Osteocyte (in vitro differentiated cells): ENCODE measurements around the gene COQ5. TPM values are rescaled to one million over a fixed set of nuclear protein-coding genes. Genes with fewer than 3 reads are reported as not detected.

Source experiments
- DNase-seq: peaks from one replicate; pipeline ENCODE4 v3.0.0; 2021; ENCODE audit warnings: mixed read lengths; ENCODE audit not compliant: unreplicated experiment; ENCODE audit errors: extremely low spot score
- H3K27ac Mint-ChIP-seq: one replicate; pipeline ENCODE4 v1.8.0; 2021; ENCODE audit warnings: mild to moderate bottlenecking, mixed read lengths; ENCODE audit not compliant: unreplicated experiment
- H3K27me3 Mint-ChIP-seq: one replicate; pipeline ENCODE4 v1.8.0; 2021; ENCODE audit warnings: mixed read lengths; ENCODE audit not compliant: unreplicated experiment
- H3K36me3 Mint-ChIP-seq: one replicate; pipeline ENCODE4 v1.8.0; 2021; ENCODE audit warnings: mixed read lengths; ENCODE audit not compliant: unreplicated experiment
- H3K4me1 Mint-ChIP-seq: one replicate; pipeline ENCODE4 v1.8.0; 2021; ENCODE audit warnings: mixed read lengths; ENCODE audit not compliant: unreplicated experiment
- H3K4me3 Mint-ChIP-seq: one replicate; pipeline ENCODE4 v1.8.0; 2021; ENCODE audit warnings: mild to moderate bottlenecking, moderate library complexity, mixed read lengths; ENCODE audit not compliant: unreplicated experiment
- H3K9me3 Mint-ChIP-seq: one replicate; pipeline ENCODE4 v1.8.0; 2021; ENCODE audit warnings: mixed read lengths; ENCODE audit not compliant: unreplicated experiment
- total RNA-seq: library from RNA; stranded (reverse); gene quantifications from 2 replicates; pipeline ENCODE4 v1.2.1, GENCODE V29; 2021
- TF ChIP-seq, protein P1 (sequence below): fragments of 200-600 bp; sonication (generic); IDR thresholded peaks from 2 replicates; pipeline ENCODE4 v1.5.0; 2021; ENCODE audit warnings: antibody characterized with exemption, mild to moderate bottlenecking, moderate library complexity

COQ5 gene
- total RNA-seq, 1 donor from 2014 or later: 24.0 TPM

DNA sequence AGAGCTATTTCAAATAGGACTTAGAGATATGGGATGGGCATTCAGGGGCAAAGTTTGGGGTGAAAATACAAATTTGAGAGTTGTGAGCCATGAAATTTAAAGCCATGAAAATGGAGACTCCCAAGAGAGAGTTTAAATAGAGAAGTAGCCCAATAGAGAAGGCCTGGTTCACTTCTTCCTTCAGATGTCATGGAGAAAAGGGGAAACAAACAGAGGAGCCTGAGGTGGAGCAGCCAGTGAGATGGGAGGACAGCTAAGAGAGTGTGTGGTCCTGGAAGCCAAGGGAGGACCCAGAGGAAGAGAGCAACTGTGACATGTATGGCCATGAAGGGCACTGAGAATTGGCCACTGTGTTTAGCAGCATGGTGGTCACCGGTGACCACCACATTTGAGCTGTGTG is 45.3 kb downstream of the COQ5 start:
- TF ChIP-seq, protein P1, sequence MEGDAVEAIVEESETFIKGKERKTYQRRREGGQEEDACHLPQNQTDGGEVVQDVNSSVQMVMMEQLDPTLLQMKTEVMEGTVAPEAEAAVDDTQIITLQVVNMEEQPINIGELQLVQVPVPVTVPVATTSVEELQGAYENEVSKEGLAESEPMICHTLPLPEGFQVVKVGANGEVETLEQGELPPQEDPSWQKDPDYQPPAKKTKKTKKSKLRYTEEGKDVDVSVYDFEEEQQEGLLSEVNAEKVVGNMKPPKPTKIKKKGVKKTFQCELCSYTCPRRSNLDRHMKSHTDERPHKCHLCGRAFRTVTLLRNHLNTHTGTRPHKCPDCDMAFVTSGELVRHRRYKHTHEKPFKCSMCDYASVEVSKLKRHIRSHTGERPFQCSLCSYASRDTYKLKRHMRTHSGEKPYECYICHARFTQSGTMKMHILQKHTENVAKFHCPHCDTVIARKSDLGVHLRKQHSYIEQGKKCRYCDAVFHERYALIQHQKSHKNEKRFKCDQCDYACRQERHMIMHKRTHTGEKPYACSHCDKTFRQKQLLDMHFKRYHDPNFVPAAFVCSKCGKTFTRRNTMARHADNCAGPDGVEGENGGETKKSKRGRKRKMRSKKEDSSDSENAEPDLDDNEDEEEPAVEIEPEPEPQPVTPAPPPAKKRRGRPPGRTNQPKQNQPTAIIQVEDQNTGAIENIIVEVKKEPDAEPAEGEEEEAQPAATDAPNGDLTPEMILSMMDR: no peak
- DNase-seq: no peak
- no peaks in the 10 kb centered on the region for H3K4me1 Mint-ChIP-seq

DNA sequence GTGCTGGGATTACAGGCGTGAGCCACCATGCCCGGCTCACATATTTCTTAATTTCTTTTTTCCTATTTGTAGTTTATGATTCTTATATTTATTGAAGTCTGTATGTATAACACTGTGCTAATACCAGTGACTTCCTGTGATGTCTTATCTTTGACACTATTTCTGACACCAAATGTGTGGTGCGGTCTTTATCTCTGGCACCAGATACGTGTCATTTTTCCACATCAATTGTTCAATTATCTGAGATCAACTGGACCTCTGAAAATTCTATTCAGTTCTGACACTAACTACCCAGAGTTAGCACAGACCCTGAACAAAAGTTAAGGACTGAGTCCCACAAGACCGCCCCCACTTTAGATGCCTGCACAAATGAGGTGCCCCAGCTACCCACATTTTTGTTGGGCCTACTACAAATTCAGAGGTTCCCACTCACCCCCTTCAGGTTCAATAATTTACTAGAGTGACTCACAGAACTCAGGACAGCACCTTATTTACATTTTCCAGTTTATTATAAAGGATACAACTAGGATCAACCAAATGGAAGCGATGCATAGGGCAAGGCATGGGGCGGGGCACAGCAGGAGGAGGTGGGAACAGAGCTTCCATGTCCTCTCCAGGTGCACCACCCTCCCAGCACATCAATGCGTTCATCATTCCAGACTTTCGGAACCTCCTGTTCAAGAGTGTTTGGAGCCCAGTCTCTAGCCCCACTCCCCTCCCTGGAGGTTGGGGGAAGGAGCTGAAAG is 47.8 kb downstream of the COQ5 start:
- H3K4me1 Mint-ChIP-seq: no peaks in the 10 kb centered on the region
- TF ChIP-seq, protein P1: no peak
- no peaks in the 10 kb centered on the region for H3K27me3 Mint-ChIP-seq
- H3K4me3 Mint-ChIP-seq: no peak overlapping the region
- no peak for DNase-seq
- H3K36me3 Mint-ChIP-seq: peaks cover 8% of the 10 kb centered on the region
- no peak overlapping the region for H3K27ac Mint-ChIP-seq
- no peaks in the 10 kb centered on the region for H3K9me3 Mint-ChIP-seq

More for the DNA sequence above, 45.3 kb downstream of the COQ5 start:
- H3K9me3 Mint-ChIP-seq: no peaks in the 10 kb centered on the region
- H3K27ac Mint-ChIP-seq: no peak overlapping the region
- H3K27me3 Mint-ChIP-seq: no peaks in the 10 kb centered on the region
- H3K36me3 Mint-ChIP-seq: peaks cover 8% of the 10 kb centered on the region
- no peak overlapping the region for H3K4me3 Mint-ChIP-seq

DNA sequence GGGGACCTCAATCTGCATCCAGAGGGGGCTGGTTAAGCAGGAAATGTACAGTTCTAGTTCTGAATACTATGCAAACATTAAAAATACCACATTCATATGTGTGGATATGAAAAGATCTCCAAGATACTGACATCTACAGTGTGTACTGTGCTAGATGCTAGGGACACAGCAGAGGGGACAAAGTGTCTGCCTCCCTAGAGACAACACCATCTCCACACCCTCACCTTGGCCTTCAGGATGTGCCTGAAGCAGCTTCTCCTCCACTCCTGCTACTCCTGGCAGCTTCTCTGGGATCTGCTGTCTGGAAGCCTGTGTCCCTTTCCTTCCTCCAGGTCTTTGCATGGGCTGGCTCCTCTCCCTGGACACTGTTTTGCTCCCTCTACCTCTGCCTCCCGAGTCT is 48.7 kb downstream of the COQ5 start:
- no peak for DNase-seq
- TF ChIP-seq, protein P1: no peak
- H3K9me3 Mint-ChIP-seq: no peaks in the 10 kb centered on the region
- no peaks in the 10 kb centered on the region for H3K27me3 Mint-ChIP-seq
- peaks cover 8% of the 10 kb centered on the region for H3K36me3 Mint-ChIP-seq
- no peak overlapping the region for H3K27ac Mint-ChIP-seq
- no peak overlapping the region for H3K4me3 Mint-ChIP-seq
- H3K4me1 Mint-ChIP-seq: no peaks in the 10 kb centered on the region

DNA sequence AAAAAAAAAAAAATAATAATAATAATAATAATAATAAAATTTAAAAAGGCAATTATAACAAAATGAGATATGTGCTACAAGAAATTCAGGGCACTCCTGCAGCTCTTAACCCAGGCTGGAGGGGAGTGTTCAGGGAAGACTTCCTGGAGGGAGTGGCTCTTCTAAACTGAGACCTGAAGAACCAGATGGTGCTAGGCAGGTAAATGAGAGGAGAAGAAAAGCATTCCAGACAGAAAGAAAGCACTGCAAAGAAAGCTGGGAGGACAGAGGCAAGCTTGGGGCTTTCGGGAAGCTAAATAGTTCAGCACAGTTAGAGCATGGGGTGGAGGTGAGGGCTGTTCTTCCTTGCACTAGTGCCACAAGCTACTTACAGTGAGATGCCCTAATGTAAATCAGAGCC is 49.5 kb downstream of the COQ5 start:
- no peak for DNase-seq
- Mint-ChIP-seq H3K4me1 (peaks cover 5% of the 10 kb centered on the region), H3K9me3 (no peaks in the 10 kb centered on the region), H3K4me3 (no peak overlapping the region), H3K27ac (no peak overlapping the region), H3K27me3 (no peaks in the 10 kb centered on the region), H3K36me3 (peaks cover 8% of the 10 kb centered on the region)
- TF ChIP-seq, protein P1: no peak

DNA sequence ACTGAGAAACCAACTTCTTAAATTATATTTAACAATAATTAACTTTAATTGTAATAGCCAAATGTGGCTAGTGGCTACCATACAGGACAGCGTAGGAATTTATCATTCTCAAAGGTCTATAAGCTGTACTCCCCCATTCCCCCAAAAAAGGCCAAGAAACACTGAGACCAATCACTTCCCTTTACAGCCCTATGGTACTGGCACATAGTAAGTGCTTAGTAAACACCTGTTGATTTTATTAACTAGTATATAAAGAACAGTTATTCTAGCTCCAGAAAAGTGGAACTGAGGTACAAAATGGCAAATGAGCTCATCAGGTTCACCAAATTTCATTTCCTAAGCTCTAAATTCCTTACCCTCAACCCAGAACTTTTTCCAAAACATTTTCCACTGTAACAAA is 53.3 kb downstream of the COQ5 start:
- no peaks in the 10 kb centered on the region for H3K36me3 Mint-ChIP-seq
- peaks cover 20% of the 10 kb centered on the region for H3K4me1 Mint-ChIP-seq
- no peak overlapping the region for H3K27ac Mint-ChIP-seq
- no peak overlapping the region for H3K4me3 Mint-ChIP-seq
- no peaks in the 10 kb centered on the region for H3K27me3 Mint-ChIP-seq
- no peak for DNase-seq
- TF ChIP-seq, protein P1: no peak
- H3K9me3 Mint-ChIP-seq: no peaks in the 10 kb centered on the region
